ENCODE data around the gene SIPA1L3.

The SIPA1L3 gene

GRCh38 chr19:38224014-38224862 lies 317.2 kb downstream of the SIPA1L3 start, which contains the start of gene DPF1 (continued):
- peak; percentile 95 for TF ChIP-seq ZNF792 (tag by site-specific recombination; IDR thresholded peaks at IDR 0.05)
- TF ChIP-seq ZNF837 (tag by site-specific recombination; IDR thresholded peaks at IDR 0.05): peak; percentile 95
- no peak for TF ChIP-seq ZNF426 (tag by site-specific recombination; IDR thresholded peaks at IDR 0.05)
- peak; percentile 69; the same call in 1 of the 2 replicates for TF ChIP-seq AEBP2 (tag by site-specific recombination; IDR thresholded peaks at IDR 0.05; ENCODE audit: borderline replicate concordance)
- peak; percentile 58; the same call in 1 of the 2 replicates for TF ChIP-seq ZNF791 (tag by site-specific recombination; IDR thresholded peaks at IDR 0.05)
- no peak for TF ChIP-seq GLI2 (tag by site-specific recombination; IDR thresholded peaks at IDR 0.05; ENCODE audit: borderline replicate concordance, low read depth)
- TF ChIP-seq ZNF214 (tag by site-specific recombination; IDR thresholded peaks at IDR 0.05; ENCODE audit: borderline replicate concordance): no peak
- TF ChIP-seq ZNF202 (tag by site-specific recombination; IDR thresholded peaks at IDR 0.05; ENCODE audit: borderline replicate concordance): no peak
- no peak for TF ChIP-seq ZNF518A (tag by site-specific recombination; conservative IDR thresholded peaks at IDR 0.05; ENCODE audit: low read depth)
- TF ChIP-seq ZSCAN5A (tag by site-specific recombination; IDR thresholded peaks at IDR 0.05): peak; percentile 98
- TF ChIP-seq ZNF169 (tag by site-specific recombination; IDR thresholded peaks at IDR 0.05): peak; percentile 94
- peak; percentile 85 for TF ChIP-seq ZBTB48 (tag by site-specific recombination; IDR thresholded peaks at IDR 0.05)
- TF ChIP-seq ZNF2 (tag by site-specific recombination; IDR thresholded peaks at IDR 0.05): peak; percentile 87
- TF ChIP-seq ZNF423 (tag by site-specific recombination; IDR thresholded peaks at IDR 0.05): peak; percentile 78
- no peak for TF ChIP-seq PRDM6 (tag by site-specific recombination; IDR thresholded peaks at IDR 0.05)
- TF ChIP-seq ZNF24 (tag by site-specific recombination; IDR thresholded peaks at IDR 0.05): peak; percentile 98
- TF ChIP-seq ZNF37A (tag by site-specific recombination; IDR thresholded peaks at IDR 0.05): no peak
- no peak for TF ChIP-seq ZNF626 (tag by site-specific recombination; IDR thresholded peaks at IDR 0.05)
- peak; percentile 98 for TF ChIP-seq KLF16 (tag by site-specific recombination; IDR thresholded peaks at IDR 0.05)
- TF ChIP-seq ZNF266 (tag by site-specific recombination; IDR thresholded peaks at IDR 0.05; ENCODE audit: low read depth): peak; percentile 78
- no peak for TF ChIP-seq BCL6B (tag by site-specific recombination; IDR thresholded peaks at IDR 0.05)
- TF ChIP-seq ZBTB26 (tag by site-specific recombination; optimal IDR thresholded peaks at IDR 0.05): peak; percentile 100
- TF ChIP-seq GFI1B (tag by site-specific recombination; IDR thresholded peaks at IDR 0.05): peak; percentile 78; the same call in 1 of the 2 replicates
- no peak; the same call in 1 of the 2 replicates for TF ChIP-seq MZF1 (tag by site-specific recombination; IDR thresholded peaks at IDR 0.05; ENCODE audit: borderline replicate concordance)
- peak; percentile 87 for TF ChIP-seq ZNF843 (tag by site-specific recombination; IDR thresholded peaks at IDR 0.05)
- TF ChIP-seq ZNF571 (tag by site-specific recombination; IDR thresholded peaks at IDR 0.05): no peak
